ENCODE data around the gene ADAM10.

The ADAM10 gene

DNA sequence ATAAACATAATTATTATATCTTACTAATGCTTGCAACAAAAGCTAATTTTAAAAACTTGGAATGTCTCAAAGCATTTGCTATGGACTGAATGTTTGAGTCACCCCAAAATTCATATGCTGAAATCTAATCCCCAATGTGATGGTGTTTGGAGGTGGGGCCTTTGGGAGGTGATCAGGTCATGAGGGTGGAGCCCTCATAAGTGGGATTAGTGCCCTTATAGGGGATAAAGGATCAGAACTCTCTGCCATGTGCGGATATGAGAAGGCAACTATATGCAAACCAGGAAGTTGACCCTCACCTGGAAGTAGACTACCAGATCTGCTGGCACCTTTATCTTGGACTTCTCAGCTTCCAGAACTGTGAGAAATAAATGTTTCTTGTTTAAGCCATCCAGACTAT lies 180.1 kb downstream of the ADAM10 start:
- DNase-seq (ENCODE audit: low read depth), result no peak
- TF ChIP-seq, protein P1, sequence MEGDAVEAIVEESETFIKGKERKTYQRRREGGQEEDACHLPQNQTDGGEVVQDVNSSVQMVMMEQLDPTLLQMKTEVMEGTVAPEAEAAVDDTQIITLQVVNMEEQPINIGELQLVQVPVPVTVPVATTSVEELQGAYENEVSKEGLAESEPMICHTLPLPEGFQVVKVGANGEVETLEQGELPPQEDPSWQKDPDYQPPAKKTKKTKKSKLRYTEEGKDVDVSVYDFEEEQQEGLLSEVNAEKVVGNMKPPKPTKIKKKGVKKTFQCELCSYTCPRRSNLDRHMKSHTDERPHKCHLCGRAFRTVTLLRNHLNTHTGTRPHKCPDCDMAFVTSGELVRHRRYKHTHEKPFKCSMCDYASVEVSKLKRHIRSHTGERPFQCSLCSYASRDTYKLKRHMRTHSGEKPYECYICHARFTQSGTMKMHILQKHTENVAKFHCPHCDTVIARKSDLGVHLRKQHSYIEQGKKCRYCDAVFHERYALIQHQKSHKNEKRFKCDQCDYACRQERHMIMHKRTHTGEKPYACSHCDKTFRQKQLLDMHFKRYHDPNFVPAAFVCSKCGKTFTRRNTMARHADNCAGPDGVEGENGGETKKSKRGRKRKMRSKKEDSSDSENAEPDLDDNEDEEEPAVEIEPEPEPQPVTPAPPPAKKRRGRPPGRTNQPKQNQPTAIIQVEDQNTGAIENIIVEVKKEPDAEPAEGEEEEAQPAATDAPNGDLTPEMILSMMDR (IDR thresholded peaks at IDR 0.05; ENCODE audit: control insufficient read depth, insufficient read depth, low read depth, low read length, missing control alignments), result no peak
- H3K4me3 ChIP-seq (ENCODE audit: control insufficient read depth, low read depth, low read length), result no peak overlapping the region

DNA sequence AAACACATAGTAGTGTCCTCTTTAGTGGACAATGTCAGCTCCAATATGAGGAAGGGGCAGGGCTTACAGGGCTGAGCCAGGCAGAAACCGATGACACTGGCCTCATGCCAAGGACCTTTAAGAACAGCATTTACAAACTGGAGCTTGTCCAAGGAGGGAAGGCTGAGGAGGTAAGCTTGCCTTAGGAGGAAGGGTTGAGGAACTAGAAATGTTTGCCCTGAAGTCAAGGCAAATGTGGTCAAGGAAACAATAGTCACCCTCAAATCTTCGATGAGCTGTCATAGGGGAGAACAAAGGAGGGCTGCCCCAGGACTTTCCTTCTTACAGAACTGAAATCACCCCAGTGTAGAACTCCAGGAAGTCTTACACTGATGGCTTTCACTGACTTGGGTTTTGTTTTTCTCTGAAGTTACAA lies 181.3 kb downstream of the ADAM10 start:
- DNase-seq (ENCODE audit: low read depth), result no peak

DNA sequence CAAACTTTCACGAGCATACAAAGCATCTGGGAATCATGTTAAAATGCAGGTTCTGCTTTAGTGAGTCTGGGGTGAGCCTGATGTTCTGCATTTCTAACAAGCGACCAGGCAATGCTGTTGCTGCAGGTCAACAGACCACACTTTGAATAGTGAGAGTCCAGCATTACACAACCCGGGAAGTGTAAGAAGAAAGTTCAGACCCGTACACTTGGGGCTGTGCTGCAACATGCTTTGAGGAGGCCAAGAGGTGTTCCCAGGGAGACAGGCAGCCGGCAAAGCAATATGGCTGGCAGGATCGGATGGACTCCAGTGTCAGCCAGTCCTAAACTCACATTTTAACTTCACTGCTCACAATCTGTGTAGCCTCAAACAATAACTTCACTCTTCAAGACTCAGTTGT lies 183.5 kb downstream of the ADAM10 start:
- no peak for DNase-seq (ENCODE audit: low read depth)
- no peak overlapping the region for H3K4me3 ChIP-seq (ENCODE audit: control insufficient read depth, low read depth, low read length)
- TF ChIP-seq, protein P1 (IDR thresholded peaks at IDR 0.05; ENCODE audit: control insufficient read depth, insufficient read depth, low read depth, low read length, missing control alignments), result no peak

More for the DNA sequence above, 181.3 kb downstream of the ADAM10 start:
- no peak overlapping the region for H3K4me3 ChIP-seq (ENCODE audit: control insufficient read depth, low read depth, low read length)
- TF ChIP-seq, protein P1 (IDR thresholded peaks at IDR 0.05; ENCODE audit: control insufficient read depth, insufficient read depth, low read depth, low read length, missing control alignments), result no peak

DNA sequence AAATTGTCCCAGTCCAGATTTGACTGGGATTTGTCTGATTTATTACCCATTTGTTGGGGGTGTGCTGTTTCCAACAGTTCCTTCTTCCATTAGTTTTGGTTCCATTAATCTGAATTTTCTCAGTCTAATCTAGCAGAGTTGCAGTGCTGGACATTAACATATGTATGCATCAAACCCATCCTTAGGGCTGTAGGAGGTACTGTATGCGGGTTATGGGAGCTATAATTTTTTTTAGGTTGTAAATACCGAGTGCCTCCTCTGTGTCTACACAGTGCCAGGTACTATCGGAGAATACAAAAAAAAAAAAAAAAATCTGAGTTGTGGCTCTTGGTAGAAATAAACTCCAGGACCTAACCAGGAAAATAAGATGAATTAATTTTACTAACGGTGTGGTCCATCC lies 183.9 kb downstream of the ADAM10 start:
- DNase-seq (ENCODE audit: low read depth), result no peak
- TF ChIP-seq, protein P1 (IDR thresholded peaks at IDR 0.05; ENCODE audit: control insufficient read depth, insufficient read depth, low read depth, low read length, missing control alignments), result no peak
- no peak overlapping the region for H3K4me3 ChIP-seq (ENCODE audit: control insufficient read depth, low read depth, low read length)

DNA sequence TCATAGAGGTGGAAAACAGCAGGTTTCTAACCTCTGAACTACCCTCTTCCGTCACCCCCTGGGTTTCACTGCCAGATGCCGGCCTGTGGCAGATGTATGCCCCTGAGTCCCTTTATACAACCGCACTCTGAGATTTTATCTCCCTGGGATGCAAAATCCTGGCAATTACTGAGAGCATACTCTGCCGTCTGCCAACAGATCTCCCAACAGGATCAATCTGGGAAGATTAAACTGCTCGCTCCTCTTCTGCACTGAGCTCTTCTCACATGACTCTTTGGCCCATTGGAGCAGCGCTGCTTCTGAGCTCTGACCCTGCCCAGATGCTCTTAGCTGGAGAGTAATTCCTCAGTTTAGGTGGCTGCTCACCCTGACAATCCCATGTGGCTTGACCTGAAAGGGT lies 184.5 kb downstream of the ADAM10 start:
- TF ChIP-seq, protein P1 (IDR thresholded peaks at IDR 0.05; ENCODE audit: control insufficient read depth, insufficient read depth, low read depth, low read length, missing control alignments), result no peak
- H3K4me3 ChIP-seq (ENCODE audit: control insufficient read depth, low read depth, low read length), result no peak overlapping the region
- no peak for DNase-seq (ENCODE audit: low read depth)

DNA sequence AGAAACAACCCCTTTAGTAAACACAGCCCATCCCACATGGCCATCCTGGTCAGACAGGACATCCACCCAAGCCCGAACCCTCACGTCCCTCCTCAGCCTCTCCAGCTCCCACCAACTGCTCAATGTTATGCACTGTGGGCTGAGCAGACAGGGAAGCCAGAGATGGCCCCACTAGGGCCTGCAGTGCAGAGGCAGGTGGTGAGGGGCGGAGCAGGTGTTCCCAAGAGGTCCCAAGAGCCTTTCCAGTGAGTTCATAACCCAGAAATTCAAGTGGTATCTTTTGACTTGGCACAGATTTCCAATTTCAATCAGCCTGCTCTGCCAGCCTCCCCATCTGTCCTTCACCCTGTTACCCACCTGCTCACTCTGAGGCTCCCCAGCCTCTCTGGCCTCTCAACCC lies 187.4 kb downstream of the ADAM10 start:
- TF ChIP-seq, protein P1 (IDR thresholded peaks at IDR 0.05; ENCODE audit: control insufficient read depth, insufficient read depth, low read depth, low read length, missing control alignments), result no peak
- DNase-seq (ENCODE audit: low read depth), result no peak
- H3K4me3 ChIP-seq (ENCODE audit: control insufficient read depth, low read depth, low read length), result no peak overlapping the region

DNA sequence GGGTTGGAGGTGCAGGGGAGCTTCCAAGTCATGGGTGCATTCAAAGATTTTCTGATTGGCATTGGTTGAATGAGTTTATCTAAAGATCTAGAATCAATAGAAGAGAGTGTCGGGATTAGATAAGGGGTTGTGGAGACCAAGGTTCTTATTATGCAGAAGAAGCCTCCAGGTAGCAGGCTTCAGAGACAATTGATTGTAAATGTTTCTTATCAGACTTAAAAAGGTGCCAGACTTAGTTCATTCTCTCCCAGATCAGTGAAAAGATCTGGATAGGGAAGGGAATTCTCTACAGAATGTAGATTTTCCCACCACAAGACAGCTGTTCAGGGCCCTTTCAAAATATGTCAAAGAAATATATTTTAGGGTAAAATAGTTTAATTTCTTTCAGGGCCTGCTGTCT lies 188.2 kb downstream of the ADAM10 start:
- H3K4me3 ChIP-seq (ENCODE audit: control insufficient read depth, low read depth, low read length), result no peak overlapping the region
- TF ChIP-seq, protein P1 (IDR thresholded peaks at IDR 0.05; ENCODE audit: control insufficient read depth, insufficient read depth, low read depth, low read length, missing control alignments), result no peak
- no peak for DNase-seq (ENCODE audit: low read depth)
